Osteoblast (primary cell): ENCODE data around the gene CRELD2. TPM values are rescaled to one million over a fixed set of nuclear protein-coding genes. Genes with fewer than 3 reads are reported as not detected.
A peak's percentile ranks its signal among the peaks of the same experiment; 100 is the strongest.

Source experiments
- DNase-seq: peaks from one replicate; pipeline ENCODE4 v3.0.0; 2011; ENCODE audit warnings: low spot score, mixed read lengths; ENCODE audit not compliant: insufficient read length; ENCODE audit errors: missing footprints
- H2AFZ ChIP-seq: 2 replicates; pipeline ENCODE4 v1.6.0; 2011; ENCODE audit warnings: mild to moderate bottlenecking, low read length
- H3K27ac ChIP-seq: 2 replicates; pipeline ENCODE4 v1.5.1; 2011; ENCODE audit warnings: mild to moderate bottlenecking, low read depth, low read length, moderate library complexity
- H3K27me3 ChIP-seq: 2 replicates; pipeline ENCODE4 v1.6.0; 2012; ENCODE audit warnings: mild to moderate bottlenecking, control low read depth, inconsistent platforms, low read length, moderate library complexity; ENCODE audit not compliant: insufficient read depth
- H3K36me3 ChIP-seq: 2 replicates; pipeline ENCODE4 v1.5.1; 2011; ENCODE audit warnings: mild to moderate bottlenecking, low read length, control low read depth, moderate library complexity; ENCODE audit not compliant: insufficient read depth
- H3K4me1 ChIP-seq: 2 replicates; pipeline ENCODE4 v1.5.1; 2011; ENCODE audit warnings: mild to moderate bottlenecking, low read length, control low read depth, moderate library complexity; ENCODE audit not compliant: insufficient read depth
- H3K4me2 ChIP-seq: 2 replicates; pipeline ENCODE4 v1.6.0; 2011; ENCODE audit warnings: mild to moderate bottlenecking, low read length; ENCODE audit not compliant: insufficient read depth
- H3K4me3 ChIP-seq: fragments of 200-600 bp; sonication (generic); 3 replicates; pipeline ENCODE4 v1.5.1; 2012; ENCODE audit warnings: mild to moderate bottlenecking, low read length, inconsistent platforms; ENCODE audit not compliant: insufficient read depth
- H3K79me2 ChIP-seq: 2 replicates; pipeline ENCODE4 v1.6.0; 2012; ENCODE audit warnings: mild to moderate bottlenecking, low read length, control low read depth, inconsistent platforms; ENCODE audit not compliant: insufficient read depth
- H3K9me3 ChIP-seq: 2 replicates; pipeline ENCODE4 v1.5.1; 2011; ENCODE audit warnings: low read depth, low read length, control low read depth
- H4K20me1 ChIP-seq: 2 replicates; pipeline ENCODE4 v1.6.0; 2012; ENCODE audit warnings: mild to moderate bottlenecking, low read length, control low read depth; ENCODE audit not compliant: insufficient read depth
- total RNA-seq: library from RNA; depleted of rRNA; stranded (reverse); fragments of >200 nt; gene quantifications from 2 replicates; pipeline ENCODE4 v1.2.3, GENCODE V29; 2012
- TF ChIP-seq, protein P1 (sequence below): IDR thresholded peaks from 2 replicates; pipeline ENCODE4 v1.5.1; 2011; ENCODE audit warnings: mild to moderate bottlenecking, low read depth, low read length, moderate library complexity; ENCODE audit errors: extremely low read depth

Gene CRELD2
- total RNA-seq, 1 donor: 31.1 TPM

DNA sequence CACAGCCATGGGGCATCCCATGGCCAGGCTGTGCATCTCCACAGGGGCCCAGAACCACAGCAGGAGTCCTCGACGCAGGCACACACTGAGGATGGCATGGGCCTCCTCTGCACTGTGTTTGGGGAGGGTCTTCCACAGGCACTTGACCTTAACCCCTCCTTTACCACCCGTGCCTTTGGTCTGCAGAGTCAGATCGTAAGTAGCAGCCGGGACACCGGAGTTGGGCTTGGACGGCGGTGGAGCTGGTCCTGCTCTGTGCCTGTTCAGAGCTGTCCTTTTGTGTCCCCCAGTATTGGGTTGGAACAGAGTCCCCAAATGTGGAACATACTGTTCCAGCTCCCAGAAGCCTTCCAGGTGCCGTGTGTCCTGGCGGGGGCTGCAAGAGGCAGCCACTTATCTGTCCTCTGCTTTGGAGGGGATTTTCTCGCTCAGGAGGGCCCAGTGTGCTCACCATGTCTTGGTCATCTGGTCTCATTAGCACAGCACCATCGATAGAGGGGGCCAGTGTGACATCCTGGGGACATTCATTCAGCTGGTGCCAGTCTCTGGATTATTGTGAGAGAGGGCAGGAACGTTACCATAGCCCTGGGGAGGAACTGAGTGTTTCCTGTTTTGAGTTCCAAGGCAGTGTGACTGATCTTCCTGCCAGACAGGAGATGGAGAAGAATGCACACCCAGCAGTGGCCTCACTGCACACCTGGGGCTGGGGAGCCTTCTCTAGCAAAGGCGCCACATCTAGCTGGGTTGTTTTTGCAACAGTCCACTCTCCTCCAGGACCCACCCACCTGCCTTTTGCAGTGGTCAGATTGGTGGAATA lies 12.4 kb downstream of the CRELD2 start:
- H3K27me3 ChIP-seq: no peaks in the 10 kb centered on the region
- no peak for DNase-seq
- TF ChIP-seq, protein P1, sequence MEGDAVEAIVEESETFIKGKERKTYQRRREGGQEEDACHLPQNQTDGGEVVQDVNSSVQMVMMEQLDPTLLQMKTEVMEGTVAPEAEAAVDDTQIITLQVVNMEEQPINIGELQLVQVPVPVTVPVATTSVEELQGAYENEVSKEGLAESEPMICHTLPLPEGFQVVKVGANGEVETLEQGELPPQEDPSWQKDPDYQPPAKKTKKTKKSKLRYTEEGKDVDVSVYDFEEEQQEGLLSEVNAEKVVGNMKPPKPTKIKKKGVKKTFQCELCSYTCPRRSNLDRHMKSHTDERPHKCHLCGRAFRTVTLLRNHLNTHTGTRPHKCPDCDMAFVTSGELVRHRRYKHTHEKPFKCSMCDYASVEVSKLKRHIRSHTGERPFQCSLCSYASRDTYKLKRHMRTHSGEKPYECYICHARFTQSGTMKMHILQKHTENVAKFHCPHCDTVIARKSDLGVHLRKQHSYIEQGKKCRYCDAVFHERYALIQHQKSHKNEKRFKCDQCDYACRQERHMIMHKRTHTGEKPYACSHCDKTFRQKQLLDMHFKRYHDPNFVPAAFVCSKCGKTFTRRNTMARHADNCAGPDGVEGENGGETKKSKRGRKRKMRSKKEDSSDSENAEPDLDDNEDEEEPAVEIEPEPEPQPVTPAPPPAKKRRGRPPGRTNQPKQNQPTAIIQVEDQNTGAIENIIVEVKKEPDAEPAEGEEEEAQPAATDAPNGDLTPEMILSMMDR: peak; percentile 49
- H2AFZ ChIP-seq: no peak overlapping the region
- no peak overlapping the region for H3K27ac ChIP-seq
- no peaks in the 10 kb centered on the region for H3K9me3 ChIP-seq
- H3K36me3 ChIP-seq: peaks cover under 1% of the 10 kb centered on the region
- peaks cover 2% of the 10 kb centered on the region for H4K20me1 ChIP-seq
- H3K4me3 ChIP-seq: no peak overlapping the region
- H3K4me1 ChIP-seq: peaks cover 3% of the 10 kb centered on the region
- H3K4me2 ChIP-seq: no peak overlapping the region
- H3K79me2 ChIP-seq: no peaks in the 10 kb centered on the region

DNA sequence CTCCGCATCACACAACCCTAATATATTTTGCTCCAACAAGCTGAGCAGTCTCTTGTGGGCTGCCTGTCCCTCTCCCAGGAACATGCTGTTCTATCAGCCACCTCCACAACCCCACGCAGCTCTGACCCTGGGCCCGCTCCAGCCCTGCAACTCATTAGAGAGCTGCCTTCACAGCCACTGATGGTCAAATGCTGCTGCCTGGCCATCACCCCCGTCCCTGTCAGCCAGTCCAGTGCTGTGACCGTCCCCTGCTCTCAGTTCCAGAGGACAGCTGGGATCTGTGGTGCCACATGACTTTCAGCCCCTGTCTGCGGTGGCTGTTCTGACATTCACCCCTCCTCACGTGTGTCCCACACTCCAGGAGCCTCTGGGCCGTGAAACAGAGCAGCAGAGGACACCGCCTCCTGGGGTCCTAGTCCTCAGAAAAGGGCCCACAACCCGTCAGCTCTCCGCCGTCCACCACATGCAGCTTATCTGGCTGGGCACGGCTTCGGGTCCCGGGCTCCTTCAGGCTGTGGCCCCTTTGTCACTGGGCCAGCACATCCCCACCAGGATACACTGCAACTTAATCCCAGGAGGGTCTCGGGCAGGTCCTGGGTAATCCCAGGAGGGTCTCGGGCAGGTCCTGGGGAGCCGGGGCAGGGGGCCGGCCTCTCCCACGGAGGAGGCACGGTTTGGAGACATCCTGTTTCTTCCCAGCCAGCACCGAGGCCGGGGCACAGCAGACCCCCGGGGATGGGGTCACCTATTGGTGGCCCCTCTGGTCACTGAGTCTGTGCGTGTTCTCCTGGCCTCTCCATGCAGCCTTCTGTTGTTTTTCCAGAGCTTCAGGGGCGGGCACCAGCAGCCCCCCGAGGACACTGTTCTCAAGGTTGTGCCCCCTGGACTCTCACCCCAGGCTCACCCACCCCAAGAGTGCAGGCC lies 15.1 kb downstream of the CRELD2 start:
- H3K36me3 ChIP-seq: no peaks in the 10 kb centered on the region
- no peak overlapping the region for H2AFZ ChIP-seq
- H3K4me1 ChIP-seq: peaks cover 3% of the 10 kb centered on the region
- H3K27me3 ChIP-seq: no peaks in the 10 kb centered on the region
- H3K9me3 ChIP-seq: no peaks in the 10 kb centered on the region
- TF ChIP-seq, protein P1: no peak
- H3K4me3 ChIP-seq: no peak overlapping the region
- no peak overlapping the region for H3K27ac ChIP-seq
- H3K4me2 ChIP-seq: no peak overlapping the region
- H3K79me2 ChIP-seq: no peaks in the 10 kb centered on the region
- no peak for DNase-seq
- H4K20me1 ChIP-seq: peaks cover 2% of the 10 kb centered on the region

DNA sequence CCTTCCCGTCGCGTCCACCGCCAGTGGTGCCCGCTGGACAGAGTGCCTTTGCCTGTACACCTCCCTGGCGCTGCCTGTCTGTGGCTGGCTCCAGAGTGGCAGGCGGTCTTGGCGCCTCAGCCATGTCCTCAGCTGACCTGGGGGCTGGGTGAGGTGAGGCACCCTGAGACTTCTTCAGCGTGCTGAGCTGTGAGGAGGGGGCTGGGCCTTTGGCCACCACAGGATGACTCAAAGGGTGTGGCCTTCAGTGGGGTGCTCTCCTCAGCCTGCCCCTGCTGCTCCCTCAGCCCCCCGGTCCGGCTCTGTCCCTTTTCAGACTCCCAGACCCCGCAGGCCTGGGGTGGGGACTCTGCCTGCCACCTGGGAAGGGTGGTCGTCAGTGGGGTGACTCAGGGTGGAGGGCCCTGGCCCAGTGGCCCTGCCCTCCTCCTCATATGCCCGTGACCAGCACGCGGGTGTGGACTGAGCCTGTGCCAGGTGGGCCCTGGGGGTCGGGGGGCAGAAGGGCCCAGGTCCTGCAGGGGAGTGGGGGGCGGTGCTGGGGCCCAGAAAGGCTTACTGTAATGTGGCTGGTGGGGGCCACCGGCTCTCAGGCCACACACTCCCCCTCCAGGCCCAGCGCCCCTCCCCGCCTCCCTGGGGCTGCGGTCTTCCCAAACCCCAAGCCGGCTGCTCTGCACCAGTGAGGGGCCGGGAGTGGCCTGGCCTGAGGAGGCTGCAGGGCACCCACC lies 15.9 kb downstream of the CRELD2 start:
- no peak overlapping the region for H3K27ac ChIP-seq
- H3K4me1 ChIP-seq: peaks cover 3% of the 10 kb centered on the region
- H3K36me3 ChIP-seq: no peaks in the 10 kb centered on the region
- no peaks in the 10 kb centered on the region for H3K9me3 ChIP-seq
- no peak overlapping the region for H3K4me2 ChIP-seq
- TF ChIP-seq, protein P1: no peak
- H3K27me3 ChIP-seq: no peaks in the 10 kb centered on the region
- no peak for DNase-seq
- H3K4me3 ChIP-seq: no peak overlapping the region
- peaks cover 2% of the 10 kb centered on the region for H4K20me1 ChIP-seq
- no peak overlapping the region for H2AFZ ChIP-seq
- no peaks in the 10 kb centered on the region for H3K79me2 ChIP-seq
